D721Med (cell line): ENCODE measurements around the gene UBE2N.

Experiments
- DNase-seq: peaks from one replicate; pipeline ENCODE4 v3.0.0; 2011; ENCODE audit warnings: low spot score; ENCODE audit not compliant: insufficient read length
- FAIRE-seq: peaks from 2 replicates; lab custom pipeline; 2011; peaks lifted over from hg19 to GRCh38; lab: Jason Lieb, UNC
- TF ChIP-seq, protein P1 (sequence below): IDR thresholded peaks from 2 replicates; pipeline ENCODE4 v1.5.1; 2012; ENCODE audit warnings: mild to moderate bottlenecking, control low read depth; ENCODE audit not compliant: insufficient read depth; ENCODE audit errors: missing control alignments

Gene UBE2N

DNA sequence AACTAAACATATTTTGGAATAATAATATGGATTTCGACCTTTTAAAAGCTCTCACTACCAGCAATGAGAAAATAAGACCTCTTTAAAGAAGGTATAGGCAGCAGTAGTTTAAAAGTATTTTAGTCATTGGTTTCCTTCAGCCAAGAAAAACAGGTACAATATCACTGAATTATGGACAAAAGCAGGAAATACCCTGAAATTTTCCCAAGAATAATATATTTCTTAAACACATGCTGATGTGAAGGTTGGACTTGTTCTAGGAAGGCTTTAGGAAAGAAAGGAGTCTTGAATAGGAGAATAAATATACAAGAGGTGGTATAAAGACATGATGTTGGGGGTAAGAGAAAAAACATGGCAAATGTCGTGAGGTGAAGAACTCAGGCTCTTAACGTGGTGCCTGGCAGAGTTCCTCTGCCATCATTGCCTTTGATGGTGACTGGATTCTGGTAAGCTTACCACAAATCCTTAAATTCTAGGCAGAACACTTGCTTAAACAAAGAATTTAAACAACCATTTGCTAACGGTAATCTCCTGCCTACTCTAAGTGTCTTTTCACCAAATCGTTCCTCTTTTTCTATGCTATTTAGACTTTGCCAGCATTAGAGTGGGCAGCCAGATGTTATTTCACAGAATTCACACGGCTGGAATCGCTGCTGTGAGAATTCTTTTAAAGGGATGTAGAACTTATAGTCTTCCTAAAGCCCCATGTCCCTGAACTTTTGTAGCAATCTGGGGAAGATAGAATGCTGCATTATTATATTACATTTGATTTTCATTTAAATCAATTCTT is 75.9 kb downstream of the UBE2N start:
- DNase-seq (no peak), FAIRE-seq (no peak)
- TF ChIP-seq, protein P1, sequence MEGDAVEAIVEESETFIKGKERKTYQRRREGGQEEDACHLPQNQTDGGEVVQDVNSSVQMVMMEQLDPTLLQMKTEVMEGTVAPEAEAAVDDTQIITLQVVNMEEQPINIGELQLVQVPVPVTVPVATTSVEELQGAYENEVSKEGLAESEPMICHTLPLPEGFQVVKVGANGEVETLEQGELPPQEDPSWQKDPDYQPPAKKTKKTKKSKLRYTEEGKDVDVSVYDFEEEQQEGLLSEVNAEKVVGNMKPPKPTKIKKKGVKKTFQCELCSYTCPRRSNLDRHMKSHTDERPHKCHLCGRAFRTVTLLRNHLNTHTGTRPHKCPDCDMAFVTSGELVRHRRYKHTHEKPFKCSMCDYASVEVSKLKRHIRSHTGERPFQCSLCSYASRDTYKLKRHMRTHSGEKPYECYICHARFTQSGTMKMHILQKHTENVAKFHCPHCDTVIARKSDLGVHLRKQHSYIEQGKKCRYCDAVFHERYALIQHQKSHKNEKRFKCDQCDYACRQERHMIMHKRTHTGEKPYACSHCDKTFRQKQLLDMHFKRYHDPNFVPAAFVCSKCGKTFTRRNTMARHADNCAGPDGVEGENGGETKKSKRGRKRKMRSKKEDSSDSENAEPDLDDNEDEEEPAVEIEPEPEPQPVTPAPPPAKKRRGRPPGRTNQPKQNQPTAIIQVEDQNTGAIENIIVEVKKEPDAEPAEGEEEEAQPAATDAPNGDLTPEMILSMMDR: no peak

- DNase-seq (no peak), FAIRE-seq (no peak)
- TF ChIP-seq, protein P1: no peak
These were observed 77.9 kb downstream of the UBE2N start for GRCh38 chr12:93363841-93364297.

DNA sequence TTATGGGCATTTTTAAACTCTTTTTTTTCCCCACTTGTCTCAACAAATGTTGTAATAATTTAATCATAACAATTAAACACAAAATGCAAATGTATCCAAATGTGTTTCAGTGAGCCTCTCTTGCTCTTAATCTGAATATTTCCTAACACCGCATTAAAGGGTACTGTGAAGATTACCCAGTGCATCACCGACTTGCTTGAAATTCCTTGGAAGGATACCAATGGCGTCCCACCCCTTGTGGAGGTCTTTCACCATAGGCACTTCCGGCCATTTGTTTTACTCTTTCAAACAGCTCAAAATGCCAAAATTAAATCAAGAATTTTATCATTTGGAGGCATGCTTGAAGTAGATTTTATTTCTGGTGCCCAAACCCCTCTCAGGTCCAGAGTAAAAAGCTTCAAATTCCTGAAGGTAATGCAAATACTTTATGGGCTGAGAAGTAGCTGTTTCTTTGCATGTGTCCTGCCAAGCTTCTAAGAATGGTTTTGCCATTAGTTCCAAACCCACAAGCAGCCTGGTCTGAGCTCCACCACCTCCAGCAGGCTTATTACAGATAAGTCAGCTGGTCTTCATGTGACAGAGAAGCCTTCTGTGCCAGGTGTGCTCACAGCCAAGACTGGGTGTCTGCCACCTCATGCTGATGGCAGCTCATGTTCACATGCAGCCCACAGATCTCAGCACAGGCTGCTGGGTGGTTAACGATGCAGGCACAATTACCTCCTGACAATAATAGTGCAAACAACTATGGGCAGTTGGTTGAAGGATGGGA is 80.4 kb downstream of the UBE2N start:
- no peak for FAIRE-seq
- DNase-seq: no peak
- TF ChIP-seq, protein P1: no peak

DNA sequence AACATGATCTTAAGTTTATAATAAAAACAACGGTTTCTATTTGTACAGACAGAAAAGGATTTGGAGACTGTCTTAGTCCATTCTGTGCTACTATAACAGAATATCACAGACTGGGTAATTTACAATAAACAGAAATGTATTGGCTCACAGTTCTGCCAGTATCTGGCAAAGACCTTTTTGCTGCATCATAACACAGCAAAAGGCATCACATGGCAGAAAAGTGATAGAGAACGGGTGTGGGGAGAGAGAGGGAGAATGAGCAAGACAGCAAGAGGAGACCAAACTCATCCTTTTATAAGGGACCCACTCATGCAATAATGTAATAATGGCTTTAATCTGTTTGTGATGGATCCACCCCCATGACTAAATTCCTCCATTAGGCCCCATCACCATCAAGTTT is 81.1 kb downstream of the UBE2N start:
- FAIRE-seq: no peak
- DNase-seq: no peak
- TF ChIP-seq, protein P1: no peak

GRCh38 chr12:93358821-93359220 is 82.9 kb downstream of the UBE2N start:
- TF ChIP-seq, protein P1: no peak
- FAIRE-seq (no peak), DNase-seq (no peak)

DNA sequence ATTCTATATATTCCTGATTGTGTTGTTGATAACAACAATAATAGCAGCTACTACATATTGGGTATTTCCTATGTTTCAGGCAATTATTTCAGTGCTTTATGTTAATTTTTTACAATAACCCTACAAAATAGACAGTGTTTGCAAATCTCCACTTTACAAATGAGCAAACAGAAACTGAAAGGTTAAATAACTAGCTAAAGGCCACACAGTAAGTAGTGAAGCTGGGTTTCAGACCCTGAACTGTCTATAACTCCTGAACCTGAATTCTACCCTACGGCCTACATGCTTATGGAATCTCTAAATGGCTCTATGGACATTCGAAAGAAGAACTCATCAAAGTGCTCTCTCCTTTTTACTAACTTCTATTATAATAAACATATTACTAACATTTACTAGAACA is 83.7 kb downstream of the UBE2N start:
- DNase-seq (no peak), FAIRE-seq (no peak)
- TF ChIP-seq, protein P1: no peak

GRCh38 chr12:93356214-93356613 is 85.5 kb downstream of the UBE2N start:
- DNase-seq (no peak), FAIRE-seq (no peak)
- TF ChIP-seq, protein P1: no peak
